Measurements from ENCODE around the gene OBP2A.
A peak's percentile ranks its signal among the peaks of the same experiment; 100 is the strongest.

Gene OBP2A

DNA sequence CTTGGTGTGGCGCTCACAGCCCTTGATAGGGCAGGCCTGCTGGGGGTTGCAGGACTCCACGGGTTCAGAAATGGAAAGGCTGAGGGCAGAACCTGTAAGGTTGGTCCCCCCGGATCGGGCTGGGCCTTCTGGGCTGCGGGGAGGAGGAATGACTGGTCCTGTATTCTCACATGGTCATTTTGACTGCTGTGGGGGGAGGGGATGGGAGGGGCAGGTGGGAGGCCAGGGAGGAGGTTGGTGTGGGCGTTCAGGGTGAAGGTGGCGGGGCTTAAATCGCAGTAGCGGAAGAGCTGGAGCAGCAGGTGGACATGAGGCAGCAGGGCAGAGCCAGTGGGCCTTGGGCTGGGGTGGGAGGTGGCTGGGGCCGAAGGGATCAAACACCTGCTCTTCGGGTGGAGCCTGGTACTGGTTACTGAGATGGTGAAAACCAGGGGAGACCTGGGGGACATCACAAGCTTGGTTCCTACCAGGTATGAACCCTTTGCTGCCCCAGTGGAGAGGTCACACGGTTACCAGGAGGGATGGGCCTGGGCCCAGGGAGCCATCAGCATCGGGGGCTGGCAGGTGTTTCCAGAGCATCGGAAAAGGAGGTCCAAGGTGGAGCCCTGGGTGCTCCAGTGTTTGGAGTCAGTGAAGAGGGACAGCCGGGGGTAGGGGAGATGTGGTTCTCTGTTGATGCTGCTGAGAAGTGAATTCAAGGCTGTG lies 43.6 kb upstream of the OBP2A start:
- peak overlapping the region; percentile 90 for H3K4me3 ChIP-seq
- no peak for DNase-seq (ENCODE audit: low spot score)
- no peak for TF ChIP-seq CTCF (IDR thresholded peaks at IDR 0.05)
- H3K27ac ChIP-seq = no peak overlapping the region

GRCh38 chr9:135502873-135503321 lies 43.0 kb upstream of the OBP2A start:
- no peak overlapping the region for H3K4me3 ChIP-seq
- TF ChIP-seq CTCF (IDR thresholded peaks at IDR 0.05) = no peak
- H3K27ac ChIP-seq = no peak overlapping the region
- DNase-seq (ENCODE audit: low spot score) = no peak

GRCh38 chr9:135503371-135504261 lies 42.3 kb upstream of the OBP2A start:
- Histone ChIP-seq H3K4me3 (no peak overlapping the region), H3K27ac (no peak overlapping the region)
- DNase-seq (ENCODE audit: low spot score) = no peak
- TF ChIP-seq CTCF (IDR thresholded peaks at IDR 0.05) = no peak

- TF ChIP-seq CTCF (IDR thresholded peaks at IDR 0.05) = peak; percentile 55
- no peak for DNase-seq (ENCODE audit: low spot score)
- Histone ChIP-seq H3K27ac (no peak overlapping the region), H3K4me3 (no peak overlapping the region)
These were observed 41.4 kb upstream of the OBP2A start for GRCh38 chr9:135504262-135505243.

DNA sequence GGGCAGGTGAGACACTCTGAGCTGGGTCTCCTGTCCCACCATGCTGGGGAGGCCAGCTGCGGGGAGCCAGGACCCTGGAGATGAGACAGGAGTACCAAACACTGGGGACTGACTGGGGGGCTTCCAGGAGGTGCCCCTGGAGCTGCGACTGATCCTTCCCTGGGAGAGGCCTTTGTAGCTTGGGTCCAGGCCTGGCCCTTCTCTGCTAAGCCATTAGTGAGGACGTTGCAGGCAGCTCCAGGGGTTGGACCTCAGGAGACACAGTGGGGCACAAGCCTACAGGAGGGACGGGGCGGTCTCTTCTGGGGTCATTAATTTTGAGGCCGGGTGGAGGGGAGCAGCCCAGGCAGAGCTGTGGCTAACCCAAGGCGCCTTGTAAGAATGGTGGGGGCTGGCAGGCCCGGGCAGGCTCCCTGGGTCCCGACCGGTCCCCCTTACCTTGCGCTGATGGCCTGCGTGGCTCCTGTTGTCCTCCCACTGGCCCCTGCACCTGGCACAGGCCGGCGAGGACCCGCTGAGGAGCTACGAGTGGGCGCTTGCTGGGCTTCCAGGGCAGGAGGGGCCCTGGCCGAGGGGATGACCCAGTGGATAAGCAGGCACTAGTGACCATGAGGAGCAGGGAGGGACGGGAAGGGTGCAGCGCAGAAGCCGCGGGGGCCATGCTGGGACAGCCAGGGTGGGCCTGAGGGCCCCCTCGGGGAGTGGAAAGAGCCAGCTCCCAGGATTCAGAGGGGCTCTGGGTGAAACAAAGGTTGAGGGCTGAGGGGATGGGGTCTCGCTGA lies 40.3 kb upstream of the OBP2A start:
- TF ChIP-seq CTCF (IDR thresholded peaks at IDR 0.05) = no peak
- no peak for DNase-seq (ENCODE audit: low spot score)
- H3K4me3 ChIP-seq = no peak overlapping the region
- H3K27ac ChIP-seq = no peak overlapping the region

Data from coronary artery (tissue), 2 donors.